K562 (cell line): ENCODE results near the gene PHOX2A. TPM values are rescaled to one million over a fixed set of nuclear protein-coding genes. Genes with fewer than 3 reads are reported as not detected.

Source experiments
- BRD4 ChIP-seq: fragments of 200-600 bp; sonication (generic); IDR thresholded peaks from 2 replicates; pipeline ENCODE4 v1.6.1; 2017; ENCODE audit warnings: inconsistent platforms
- KLF10 ChIP-seq: fragments of 250-450 bp; sonication (Bioruptor Pico); IDR thresholded peaks from 2 replicates; pipeline ENCODE4 v1.6.1; 2021; ENCODE audit warnings: matching md5 sums
- SREBF2 ChIP-seq: sonication (generic); formaldehyde crosslinking; IDR thresholded peaks from 2 replicates; pipeline ENCODE4 v1.4.0; 2020; ENCODE audit warnings: mild to moderate bottlenecking, missing genetic modification reagents
- polyA plus RNA-seq, 8 experiments: library from polyadenylated mRNA; depleted of rRNA in 4 of 8; stranded (reverse) in 5 of 8; unstranded in 3 of 8; fragments of >200 nt; fragmentation: Nextera tagmentation in 2 of 8; fragmentation: Illumina TruSeq in 1 of 8; extraction: Ambion mirVana in 2 of 8; extraction: Trizol in 1 of 8; gene quantifications; 2 replicates each; pipeline versions ENCODE4 v1.2.1 to v1.2.3, GENCODE V29; 2011 to 2014; ENCODE audit warnings: inconsistent platforms in 1 of 8, missing spikeins in 1 of 8
- total RNA-seq, 7 experiments: library from RNA; depleted of rRNA in 6 of 7; stranded (reverse); fragments of >200 nt in 6 of 7; fragmentation: Illumina TruSeq in 2 of 7; extraction: Trizol in 2 of 7; gene quantifications; 2 replicates each; pipeline versions ENCODE4 v1.2.1 to v1.2.3, GENCODE V29; 2011 to 2021; ENCODE audit warnings: low replicate concordance in 1 of 7
- TF ChIP-seq, protein P1 (sequence below): sonication (generic); formaldehyde crosslinking; IDR thresholded peaks from 2 replicates; pipeline ENCODE4 v1.8.1; 2023; ENCODE audit warnings: missing genetic modification reagents, mild to moderate bottlenecking, borderline replicate concordance
- TF ChIP-seq, protein P2 (sequence below): sonication (generic); formaldehyde crosslinking; IDR thresholded peaks from 2 replicates; pipeline ENCODE4 v1.8.0; 2022; ENCODE audit warnings: mild to moderate bottlenecking, missing genetic modification reagents

PHOX2A gene
- total and polyA plus RNA-seq, 9 of the 15 experiments (the other 6 are each of a cell fraction or from before 2014, with no cell fraction given) = not detected

DNA sequence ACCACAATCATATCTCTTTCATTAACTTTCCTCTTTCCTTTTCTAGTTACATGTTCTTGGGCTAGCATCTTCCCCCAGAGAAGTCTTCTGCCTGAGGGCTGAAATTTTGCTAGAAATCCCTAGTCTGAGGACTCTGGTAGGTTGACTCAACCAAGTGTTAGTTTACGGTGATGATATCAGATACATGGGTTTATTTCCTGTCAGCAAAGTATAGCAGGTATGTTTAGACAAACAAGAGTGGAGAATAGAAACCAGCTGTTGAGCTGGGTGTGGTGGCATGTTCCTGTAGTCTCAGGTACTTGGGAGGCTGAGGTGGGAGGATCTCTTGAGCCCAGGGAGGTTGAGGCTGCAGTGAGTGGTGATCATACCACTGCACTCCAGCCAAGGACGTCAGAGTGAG is 40.8 kb downstream of the PHOX2A start (continued):
- TF ChIP-seq, protein P1, sequence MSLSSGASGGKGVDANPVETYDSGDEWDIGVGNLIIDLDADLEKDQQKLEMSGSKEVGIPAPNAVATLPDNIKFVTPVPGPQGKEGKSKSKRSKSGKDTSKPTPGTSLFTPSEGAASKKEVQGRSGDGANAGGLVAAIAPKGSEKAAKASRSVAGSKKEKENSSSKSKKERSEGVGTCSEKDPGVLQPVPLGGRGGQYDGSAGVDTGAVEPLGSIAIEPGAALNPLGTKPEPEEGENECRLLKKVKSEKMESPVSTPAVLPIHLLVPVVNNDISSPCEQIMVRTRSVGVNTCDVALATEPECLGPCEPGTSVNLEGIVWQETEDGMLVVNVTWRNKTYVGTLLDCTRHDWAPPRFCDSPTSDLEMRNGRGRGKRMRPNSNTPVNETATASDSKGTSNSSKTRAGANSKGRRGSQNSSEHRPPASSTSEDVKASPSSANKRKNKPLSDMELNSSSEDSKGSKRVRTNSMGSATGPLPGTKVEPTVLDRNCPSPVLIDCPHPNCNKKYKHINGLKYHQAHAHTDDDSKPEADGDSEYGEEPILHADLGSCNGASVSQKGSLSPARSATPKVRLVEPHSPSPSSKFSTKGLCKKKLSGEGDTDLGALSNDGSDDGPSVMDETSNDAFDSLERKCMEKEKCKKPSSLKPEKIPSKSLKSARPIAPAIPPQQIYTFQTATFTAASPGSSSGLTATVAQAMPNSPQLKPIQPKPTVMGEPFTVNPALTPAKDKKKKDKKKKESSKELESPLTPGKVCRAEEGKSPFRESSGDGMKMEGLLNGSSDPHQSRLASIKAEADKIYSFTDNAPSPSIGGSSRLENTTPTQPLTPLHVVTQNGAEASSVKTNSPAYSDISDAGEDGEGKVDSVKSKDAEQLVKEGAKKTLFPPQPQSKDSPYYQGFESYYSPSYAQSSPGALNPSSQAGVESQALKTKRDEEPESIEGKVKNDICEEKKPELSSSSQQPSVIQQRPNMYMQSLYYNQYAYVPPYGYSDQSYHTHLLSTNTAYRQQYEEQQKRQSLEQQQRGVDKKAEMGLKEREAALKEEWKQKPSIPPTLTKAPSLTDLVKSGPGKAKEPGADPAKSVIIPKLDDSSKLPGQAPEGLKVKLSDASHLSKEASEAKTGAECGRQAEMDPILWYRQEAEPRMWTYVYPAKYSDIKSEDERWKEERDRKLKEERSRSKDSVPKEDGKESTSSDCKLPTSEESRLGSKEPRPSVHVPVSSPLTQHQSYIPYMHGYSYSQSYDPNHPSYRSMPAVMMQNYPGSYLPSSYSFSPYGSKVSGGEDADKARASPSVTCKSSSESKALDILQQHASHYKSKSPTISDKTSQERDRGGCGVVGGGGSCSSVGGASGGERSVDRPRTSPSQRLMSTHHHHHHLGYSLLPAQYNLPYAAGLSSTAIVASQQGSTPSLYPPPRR (CRISPR knock-in tag) = no peak
- TF ChIP-seq KLF10 (CRISPR knock-in tag) (no peak), SREBF2 (CRISPR knock-in tag) (no peak), BRD4 (no peak)
- TF ChIP-seq, protein P2, sequence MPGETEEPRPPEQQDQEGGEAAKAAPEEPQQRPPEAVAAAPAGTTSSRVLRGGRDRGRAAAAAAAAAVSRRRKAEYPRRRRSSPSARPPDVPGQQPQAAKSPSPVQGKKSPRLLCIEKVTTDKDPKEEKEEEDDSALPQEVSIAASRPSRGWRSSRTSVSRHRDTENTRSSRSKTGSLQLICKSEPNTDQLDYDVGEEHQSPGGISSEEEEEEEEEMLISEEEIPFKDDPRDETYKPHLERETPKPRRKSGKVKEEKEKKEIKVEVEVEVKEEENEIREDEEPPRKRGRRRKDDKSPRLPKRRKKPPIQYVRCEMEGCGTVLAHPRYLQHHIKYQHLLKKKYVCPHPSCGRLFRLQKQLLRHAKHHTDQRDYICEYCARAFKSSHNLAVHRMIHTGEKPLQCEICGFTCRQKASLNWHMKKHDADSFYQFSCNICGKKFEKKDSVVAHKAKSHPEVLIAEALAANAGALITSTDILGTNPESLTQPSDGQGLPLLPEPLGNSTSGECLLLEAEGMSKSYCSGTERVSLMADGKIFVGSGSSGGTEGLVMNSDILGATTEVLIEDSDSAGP = no peak
